Trophoblast cell (in vitro differentiated cells and primary cell): Measurements from ENCODE around the gene S100PBP.

Experiments
- DNase-seq, 2 donors: peaks; one replicate each; pipeline ENCODE4 v3.0.0-alpha.2; 2016
- H2AFZ ChIP-seq: 2 replicates; pipeline ENCODE4 v1.6.1; 2013; ENCODE audit warnings: low read length, moderate library complexity, mild to moderate bottlenecking; ENCODE audit not compliant: insufficient read depth, poor library complexity
- H2AK5ac ChIP-seq: 2 replicates; pipeline ENCODE4 v1.6.1; 2013; ENCODE audit warnings: mild to moderate bottlenecking, low read length
- H2BK120ac ChIP-seq: 2 replicates; pipeline ENCODE4 v1.6.1; 2013; ENCODE audit warnings: low read length, mild to moderate bottlenecking, moderate library complexity; ENCODE audit not compliant: insufficient read depth, poor library complexity
- H2BK12ac ChIP-seq: 2 replicates; pipeline ENCODE4 v1.6.1; 2013; ENCODE audit warnings: mild to moderate bottlenecking, low read length, moderate library complexity
- H2BK5ac ChIP-seq: 2 replicates; pipeline ENCODE4 v1.6.1; 2013; ENCODE audit warnings: low read length, low read depth, moderate library complexity, mild to moderate bottlenecking; ENCODE audit not compliant: poor library complexity
- H3K14ac ChIP-seq: 2 replicates; pipeline ENCODE4 v1.6.1; 2013; ENCODE audit warnings: mild to moderate bottlenecking, low read length
- H3K18ac ChIP-seq: 2 replicates; pipeline ENCODE4 v1.6.1; 2013; ENCODE audit warnings: mild to moderate bottlenecking, low read length
- H3K23ac ChIP-seq: 2 replicates; pipeline ENCODE4 v1.6.1; 2013; ENCODE audit warnings: low read length
- H3K27ac ChIP-seq: 2 replicates; pipeline ENCODE4 v1.5.1; 2013; ENCODE audit warnings: low read depth, mild to moderate bottlenecking, inconsistent platforms, low read length, moderate library complexity
- H3K27me3 ChIP-seq: 2 replicates; pipeline ENCODE4 v1.6.1; 2013; ENCODE audit warnings: inconsistent platforms, mild to moderate bottlenecking, low read length, moderate library complexity; ENCODE audit not compliant: insufficient read depth
- H3K36me3 ChIP-seq, 2 experiments: 1 replicate in 1 of 2; 2 replicates in 1 of 2; pipeline ENCODE4 v1.6.1; 2013; ENCODE audit warnings: low read length in 2 of 2, mild to moderate bottlenecking in 2 of 2, moderate library complexity in 1 of 2; ENCODE audit not compliant: insufficient read depth in 2 of 2, control insufficient read depth in 1 of 2
- H3K4ac ChIP-seq: 2 replicates; pipeline ENCODE4 v1.6.1; 2013; ENCODE audit warnings: low read depth, mild to moderate bottlenecking, low read length, moderate library complexity
- H3K4me1 ChIP-seq, 2 experiments: 1 replicate in 1 of 2; 2 replicates in 1 of 2; pipeline ENCODE4 v1.6.1; 2013; ENCODE audit warnings: low read length in 2 of 2, mild to moderate bottlenecking in 2 of 2, moderate library complexity in 1 of 2; ENCODE audit not compliant: insufficient read depth in 2 of 2, control insufficient read depth in 1 of 2
- H3K4me2 ChIP-seq: 2 replicates; pipeline ENCODE4 v1.6.1; 2013; ENCODE audit warnings: inconsistent platforms, mild to moderate bottlenecking, low read length, moderate library complexity
- H3K4me3 ChIP-seq: 2 replicates; pipeline ENCODE4 v1.5.1; 2013; ENCODE audit warnings: mild to moderate bottlenecking, low read depth, low read length, inconsistent platforms
- H3K79me1 ChIP-seq: one replicate; pipeline ENCODE4 v1.6.1; 2013; ENCODE audit warnings: low read length
- H3K79me2 ChIP-seq: 2 replicates; pipeline ENCODE4 v1.6.1; 2013; ENCODE audit warnings: low read length, mild to moderate bottlenecking; ENCODE audit not compliant: control insufficient read depth, insufficient read depth, poor library complexity
- H3K9ac ChIP-seq: 2 replicates; pipeline ENCODE4 v1.6.1; 2013; ENCODE audit warnings: mild to moderate bottlenecking, low read length
- H3K9me3 ChIP-seq: 2 replicates; pipeline ENCODE4 v1.6.1; 2013; ENCODE audit warnings: low read depth, mild to moderate bottlenecking, control low read depth, inconsistent platforms, low read length; ENCODE audit not compliant: insufficient read depth
- H4K12ac ChIP-seq: 2 replicates; pipeline ENCODE4 v1.6.1; 2013; ENCODE audit warnings: low read depth, mild to moderate bottlenecking, low read length, moderate library complexity
- H4K8ac ChIP-seq: 2 replicates; pipeline ENCODE4 v1.6.1; 2013; ENCODE audit warnings: low read depth, mild to moderate bottlenecking, low read length, moderate library complexity
- H4K91ac ChIP-seq: one replicate; pipeline ENCODE4 v1.6.1; 2013; ENCODE audit warnings: low read depth, mild to moderate bottlenecking, low read length, moderate library complexity
- WGBS: extraction: QIAGEN DNeasy Blood & Tissue Kit; methylation state at CpG from one replicate; pipeline ENCODE4 v1.1.7; 2013; ENCODE audit warnings: missing lambda C conversion rate; ENCODE audit not compliant: insufficient read length, insufficient coverage; ENCODE audit errors: extremely low coverage; 5-methylcytosine and 5-hydroxymethylcytosine counted together

S100PBP gene

DNA sequence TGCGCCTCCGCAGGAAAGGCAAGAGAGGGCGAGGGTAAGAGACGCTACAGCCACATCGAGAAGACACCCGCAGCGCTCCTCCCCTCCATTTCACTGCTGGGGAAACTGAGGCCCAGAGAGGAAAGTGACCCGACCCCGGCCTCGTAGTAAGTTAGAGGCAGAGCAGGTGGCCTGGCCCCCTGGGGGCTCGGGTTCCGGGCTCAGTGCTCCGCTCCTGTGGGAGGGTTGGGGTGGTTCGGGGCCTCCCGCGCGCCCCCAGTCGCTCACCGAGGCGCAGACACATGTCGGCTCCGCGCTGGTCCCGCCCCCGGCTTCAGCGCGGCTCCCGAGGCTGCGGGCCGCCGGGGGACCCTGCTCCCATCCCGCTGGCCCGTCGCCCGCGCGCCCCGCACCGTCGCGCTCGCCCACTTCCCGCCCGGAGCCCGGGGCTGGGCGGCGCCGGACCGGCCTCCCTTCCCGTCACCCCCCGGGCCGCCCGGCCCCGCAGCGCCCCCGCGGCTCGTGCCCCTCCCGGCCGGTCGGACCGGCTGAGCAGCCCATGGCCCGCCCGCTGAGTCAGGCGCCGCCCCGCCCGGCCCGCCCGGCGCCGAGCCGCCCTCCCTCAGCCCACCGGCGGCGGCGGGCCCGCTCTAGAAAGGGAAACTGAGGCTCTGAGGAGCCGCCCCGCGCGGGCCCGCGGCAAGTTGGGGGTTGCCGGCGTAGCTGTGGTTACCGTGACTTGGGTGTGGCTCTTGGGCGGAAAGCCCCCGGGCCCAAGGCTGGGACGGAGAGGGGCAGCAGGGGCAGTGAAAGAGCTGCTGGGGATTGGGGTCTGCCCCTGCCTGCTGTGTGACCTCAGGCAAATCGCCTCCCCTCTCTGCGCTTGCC, 83.7 kb downstream of the S100PBP start, which contains the start of gene TMEM54:
Gene TMEM54 (minus strand): TSS at position 434 of the 867 bp plus-strand sequence. CDS start 151 bp downstream, at position 283.
- Histone ChIP-seq H3K4ac (peak within 1 kb of the TSS; percentile 98), H3K79me2 (peaks cover 15% of the 10 kb centered on the region), H2AFZ (peak within 1 kb of the TSS; percentile 98), H3K23ac (no peak within 1 kb of the TSS), H3K36me3 (peaks cover 10 to 12% of the 10 kb centered on the region in 2 experiments), H3K4me2 (peak within 1 kb of the TSS; percentile 86), H3K27me3 (no peaks in the 10 kb centered on the region), H3K79me1 (peaks cover 19% of the 10 kb centered on the region), H4K91ac (peak within 1 kb of the TSS; percentile 100), H3K27ac (peak within 1 kb of the TSS; percentile 77), H2BK12ac (peak within 1 kb of the TSS; percentile 98), H4K12ac (peak within 1 kb of the TSS; percentile 93), H3K9ac (peak within 1 kb of the TSS; percentile 51), H2AK5ac (peak within 1 kb of the TSS; percentile 99), H4K8ac (peak within 1 kb of the TSS; percentile 99), H3K14ac (peak within 1 kb of the TSS; percentile 99), H3K4me3 (peak within 1 kb of the TSS; percentile 76), H2BK5ac (peak within 1 kb of the TSS; percentile 97), H3K9me3 (peaks cover 3% of the 10 kb centered on the region), H3K18ac (peak within 1 kb of the TSS; percentile 96), H2BK120ac (peak within 1 kb of the TSS; percentile 99), H3K4me1 (peaks cover 36 to 48% of the 10 kb centered on the region in 2 experiments)
- peak; percentile 66 to 80 for DNase-seq
- WGBS = no CpG with 5 or more reads among the region's 92 CpGs

DNA sequence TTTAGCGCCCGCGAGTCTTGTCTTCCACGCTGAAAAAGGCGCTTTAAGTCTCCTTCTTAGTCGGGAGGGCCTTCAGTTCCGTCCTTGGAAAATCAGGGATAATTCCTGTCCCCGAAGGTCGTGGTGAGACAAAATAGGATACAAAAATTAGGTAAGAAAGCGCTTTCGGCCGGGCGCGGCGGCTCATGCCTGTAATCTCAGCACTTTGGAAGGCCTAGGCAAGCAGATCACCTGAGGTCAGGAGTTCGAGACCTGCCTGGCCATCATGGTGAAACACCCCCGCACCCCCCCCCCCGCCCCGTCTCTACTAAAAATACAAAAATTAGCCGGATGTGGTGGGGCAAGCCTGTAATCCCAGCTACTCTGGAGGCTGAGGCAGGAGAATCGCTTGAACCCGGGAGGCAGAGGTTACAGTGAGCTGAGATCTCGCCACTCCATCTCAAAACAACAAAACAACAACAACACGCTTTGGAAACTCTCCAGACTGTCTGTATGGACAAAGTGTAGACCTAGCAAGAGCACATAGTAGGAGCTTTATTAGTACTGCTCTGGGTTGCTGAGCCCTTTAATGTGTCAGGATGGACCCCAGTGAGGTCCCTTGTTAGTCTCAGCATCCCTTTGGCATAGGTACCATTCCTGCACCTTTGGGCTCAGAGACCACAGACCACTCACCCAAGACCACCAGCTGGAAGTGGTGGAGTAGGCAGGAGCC, 84.5 kb downstream of the S100PBP start:
- Histone ChIP-seq H3K79me2 (peaks cover 15% of the 10 kb centered on the region), H4K12ac (peak overlapping the region; percentile 88), H3K4me3 (peak overlapping the region; percentile 62), H3K27me3 (no peaks in the 10 kb centered on the region), H3K79me1 (peaks cover 19% of the 10 kb centered on the region), H2BK12ac (peak overlapping the region; percentile 98), H2BK5ac (peak overlapping the region; percentile 97), H3K4ac (peak overlapping the region; percentile 98), H3K23ac (no peak overlapping the region), H3K4me2 (peak overlapping the region; percentile 86), H4K91ac (peak overlapping the region; percentile 100), H4K8ac (peak overlapping the region; percentile 99), H3K27ac (peak overlapping the region; percentile 77), H2AFZ (peak overlapping the region; percentile 98), H3K36me3 (peaks cover 4 to 5% of the 10 kb centered on the region in 2 experiments), H3K9ac (peak overlapping the region; percentile 50), H3K14ac (peak overlapping the region; percentile 99), H3K9me3 (peaks cover 3% of the 10 kb centered on the region), H2AK5ac (peak overlapping the region; percentile 99), H3K18ac (peak overlapping the region; percentile 96), H2BK120ac (peak overlapping the region; percentile 99), H3K4me1 (peaks cover 30 to 41% of the 10 kb centered on the region in 2 experiments)
- peak in 1 of 2 donors; percentile 45 for DNase-seq
- WGBS = no CpG with 5 or more reads among the region's 24 CpGs

DNA sequence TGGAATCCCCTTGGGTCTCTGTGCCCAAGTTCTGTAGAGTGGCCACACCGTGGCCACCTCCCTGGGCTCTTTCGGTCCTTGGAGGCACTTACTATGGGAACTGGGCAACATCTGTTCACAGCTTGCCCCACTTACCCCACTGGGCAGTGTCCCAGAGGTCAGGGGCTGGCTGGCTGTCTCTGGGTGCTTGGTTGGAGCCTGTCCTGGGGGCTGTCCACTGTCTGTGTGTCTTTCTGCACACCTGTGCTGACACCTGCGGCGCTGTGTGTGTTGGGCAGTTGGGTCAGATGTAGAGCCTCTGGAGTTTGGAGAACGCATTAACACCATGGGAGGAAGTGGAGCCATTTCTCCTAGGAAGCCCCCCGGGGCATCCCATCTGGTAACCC, 85.1 kb downstream of the S100PBP start:
- H2AFZ ChIP-seq = no peak overlapping the region
- H3K4ac ChIP-seq = no peak overlapping the region
- H2AK5ac ChIP-seq = peak overlapping the region; percentile 71
- H3K14ac ChIP-seq = peak overlapping the region; percentile 25
- DNase-seq = no peak
- H3K9ac ChIP-seq = no peak overlapping the region
- no peak overlapping the region for H3K4me2 ChIP-seq
- no CpG with 5 or more reads among the region's 6 CpGs for WGBS
- no peak overlapping the region for H4K12ac ChIP-seq
- peaks cover 25 to 35% of the 10 kb centered on the region in 2 experiments for H3K4me1 ChIP-seq
- H4K8ac ChIP-seq = no peak overlapping the region
- H3K27me3 ChIP-seq = no peaks in the 10 kb centered on the region
- H3K79me2 ChIP-seq = peaks cover 15% of the 10 kb centered on the region
- no peak overlapping the region for H3K27ac ChIP-seq
- H3K23ac ChIP-seq = no peak overlapping the region
- peak overlapping the region; percentile 45 for H4K91ac ChIP-seq
- H2BK5ac ChIP-seq = peak overlapping the region; percentile 8
- peaks cover 3% of the 10 kb centered on the region for H3K9me3 ChIP-seq
- H3K18ac ChIP-seq = peak overlapping the region; percentile 39
- peaks cover 3 to 4% of the 10 kb centered on the region in 2 experiments for H3K36me3 ChIP-seq
- H2BK12ac ChIP-seq = peak overlapping the region; percentile 92
- H3K79me1 ChIP-seq = peaks cover 19% of the 10 kb centered on the region
- H3K4me3 ChIP-seq = no peak overlapping the region
- peak overlapping the region; percentile 14 for H2BK120ac ChIP-seq

DNA sequence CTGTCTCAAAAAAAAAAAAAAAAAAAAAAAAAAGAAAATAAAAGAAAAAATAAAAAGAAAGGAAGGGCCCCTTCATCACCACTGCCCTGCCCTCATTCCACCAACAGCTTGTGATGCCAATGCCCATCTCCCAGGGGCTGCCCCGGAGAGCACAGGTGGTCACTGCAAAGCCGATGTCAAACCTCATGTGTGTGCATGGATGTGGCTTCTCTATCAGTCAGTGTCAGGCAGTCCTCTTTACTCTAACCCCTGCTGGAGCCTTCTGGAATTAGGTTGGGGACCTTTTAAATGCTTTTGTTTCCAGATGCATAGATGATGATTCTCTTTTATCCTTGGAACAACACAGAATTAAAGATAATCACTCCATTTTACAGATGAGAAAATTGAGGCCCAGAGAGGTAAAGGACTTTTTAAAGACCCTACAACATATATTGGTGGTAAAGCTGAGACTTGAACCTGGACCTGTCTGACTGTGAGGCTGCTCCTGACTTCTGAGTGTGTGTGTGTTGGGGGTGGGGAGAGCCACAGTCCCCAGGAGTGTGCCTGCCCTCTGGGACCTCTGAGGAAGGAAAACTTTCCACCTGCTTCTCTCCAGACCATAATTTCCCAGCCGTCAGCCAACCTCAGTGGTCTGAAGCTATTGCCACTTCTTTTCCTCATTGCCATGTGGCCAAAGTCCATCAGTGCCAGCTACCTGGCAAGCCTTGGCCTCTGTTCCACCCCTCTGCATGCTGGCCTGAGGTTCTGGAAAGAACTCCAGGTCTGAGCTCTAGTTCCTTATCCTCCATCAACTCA, 86.7 kb downstream of the S100PBP start:
- Histone ChIP-seq H2BK120ac (no peak overlapping the region), H2BK12ac (no peak overlapping the region), H2AFZ (no peak overlapping the region), H3K9ac (no peak overlapping the region), H4K12ac (no peak overlapping the region), H3K9me3 (no peaks in the 10 kb centered on the region), H4K91ac (no peak overlapping the region), H2BK5ac (no peak overlapping the region), H3K23ac (no peak overlapping the region), H3K79me2 (peaks cover 15% of the 10 kb centered on the region), H3K4me1 (peaks cover 16 to 24% of the 10 kb centered on the region in 2 experiments), H3K4me3 (no peak overlapping the region), H3K27ac (no peak overlapping the region), H3K79me1 (peaks cover 19% of the 10 kb centered on the region), H3K4ac (no peak overlapping the region), H3K4me2 (no peak overlapping the region), H4K8ac (no peak overlapping the region), H3K18ac (no peak overlapping the region), H3K27me3 (no peaks in the 10 kb centered on the region), H3K36me3 (no peaks in the 10 kb centered on the region), H3K14ac (no peak overlapping the region), H2AK5ac (no peak overlapping the region)
- DNase-seq = no peak
- WGBS = no CpG with 5 or more reads among the region's 3 CpGs
